HG02852 (cell line): ENCODE measurements around the gene RIC3.

ENCODE experiments used
- ATAC-seq: cut with Tn5 transposase; IDR thresholded peaks from one replicate; pipeline ENCODE4 v1.9.1; 2021; ENCODE audit warnings: mild to moderate bottlenecking, moderate library complexity; ENCODE audit not compliant: unreplicated experiment

Gene RIC3

GRCh38 chr11:8070417-8071115 is 98.3 kb downstream of the RIC3 start:
- peak; percentile 74 for ATAC-seq

- ATAC-seq = no peak
These were observed 99.1 kb downstream of the RIC3 start for GRCh38 chr11:8069771-8070170.

- ATAC-seq = no peak
These were observed 100.1 kb downstream of the RIC3 start for GRCh38 chr11:8068605-8069221.

GRCh38 chr11:8067929-8068575 is 100.8 kb downstream of the RIC3 start:
- no peak for ATAC-seq

- no peak for ATAC-seq
These were observed 101.3 kb downstream of the RIC3 start for GRCh38 chr11:8067567-8067928.

- ATAC-seq = no peak
These were observed 101.8 kb downstream of the RIC3 start for GRCh38 chr11:8066911-8067455.

GRCh38 chr11:8066036-8066910 is 102.6 kb downstream of the RIC3 start:
- no peak for ATAC-seq

GRCh38 chr11:8065031-8065430 is 103.8 kb downstream of the RIC3 start:
- ATAC-seq = no peak

- no peak for ATAC-seq
These were observed 105.5 kb downstream of the RIC3 start for GRCh38 chr11:8063324-8063723.

GRCh38 chr11:8062781-8063257 is 106.0 kb downstream of the RIC3 start:
- ATAC-seq = no peak

GRCh38 chr11:8061555-8062428 is 107.0 kb downstream of the RIC3 start:
- ATAC-seq = no peak

GRCh38 chr11:8060801-8061554 is 107.8 kb downstream of the RIC3 start:
- no peak for ATAC-seq

GRCh38 chr11:8060146-8060719 is 108.6 kb downstream of the RIC3 start:
- ATAC-seq = no peak

GRCh38 chr11:8059571-8060011 is 109.2 kb downstream of the RIC3 start:
- ATAC-seq = no peak

- no peak for ATAC-seq
These were observed 109.8 kb downstream of the RIC3 start for GRCh38 chr11:8059030-8059429.

- no peak for ATAC-seq
These were observed 110.6 kb downstream of the RIC3 start for GRCh38 chr11:8058216-8058615.

GRCh38 chr11:8056810-8057463 is 111.9 kb downstream of the RIC3 start:
- no peak for ATAC-seq
